H1 (cell line): ENCODE results near the gene CD81. TPM values are rescaled to one million over a fixed set of nuclear protein-coding genes. Genes with fewer than 3 reads are reported as not detected.

Experiments used
- CEBPB ChIP-seq: IDR thresholded peaks from 2 replicates; pipeline ENCODE4 v1.6.1; 2012; ENCODE audit warnings: low read depth, low read length
- CHD2 ChIP-seq: IDR thresholded peaks from 2 replicates; pipeline ENCODE4 v1.6.1; 2012; ENCODE audit warnings: low read length, improper control_type of control experiment
- CHD7 ChIP-seq: fragments of 300-600 bp; sonication (generic); IDR thresholded peaks from 2 replicates; pipeline ENCODE4 v1.7.1; 2012; ENCODE audit warnings: low read length, moderate library complexity, mild to moderate bottlenecking, inconsistent platforms; ENCODE audit not compliant: insufficient replicate concordance
- FOSL1 ChIP-seq: IDR thresholded peaks from 2 replicates; pipeline ENCODE4 v1.6.1; 2011; ENCODE audit warnings: mild to moderate bottlenecking, low read depth, low read length, moderate library complexity; ENCODE audit not compliant: insufficient read depth
- POLR2AphosphoS5 ChIP-seq: IDR thresholded peaks from 2 replicates; pipeline ENCODE4 v1.6.1; 2011; ENCODE audit warnings: low read depth, low read length
- RFX5 ChIP-seq: IDR thresholded peaks from 2 replicates; pipeline ENCODE4 v1.6.1; 2011; ENCODE audit warnings: low read depth, low read length, improper control_type of control experiment, borderline replicate concordance
- SUZ12 ChIP-seq: fragments of 200-600 bp; sonication (generic); IDR thresholded peaks from 2 replicates; pipeline ENCODE4 v1.6.1; 2012; ENCODE audit warnings: mild to moderate bottlenecking, inconsistent platforms, low read length, moderate library complexity, mixed read lengths
- TAF7 ChIP-seq: optimal IDR thresholded peaks from 2 replicates; pipeline ENCODE3; 2011; ENCODE audit warnings: low read depth, mild to moderate bottlenecking, inconsistent platforms, low read length, moderate library complexity, borderline replicate concordance
- polyA plus RNA-seq, 7 experiments: library from polyadenylated mRNA; depleted of rRNA in 3 of 7; stranded (reverse) in 5 of 7; unstranded in 2 of 7; fragments of >200 nt in 5 of 7; fragments of 200-250 nt in 2 of 7; gene quantifications; 1 replicate in 5 of 7; 2 replicates in 1 of 7; 4 replicates in 1 of 7; pipeline versions ENCODE4 v1.2.1 to v1.2.3, GENCODE V29; 2011 to 2013; ENCODE audit warnings: missing spikeins in 2 of 7, mixed read lengths in 2 of 7
- total RNA-seq: library from RNA; stranded (reverse); fragmentation: NEBNext Ultra II Directional; extraction: Animal tissue kit (Norgen Biotek cat#: 25700); gene quantifications from 2 replicates; pipeline ENCODE4 v1.2.1, GENCODE V29; 2021

Gene CD81
- total and polyA plus RNA-seq, 2 of the 8 experiments (the other 6 are each of a cell fraction or from before 2014, with no cell fraction given) = 238 to 309 TPM

GRCh38 chr11:2374456-2375201 lies 2.5 kb upstream of the CD81 start (continued):
- no peak for TF ChIP-seq CHD7
- no peak for TF ChIP-seq TAF7
- no peak for TF ChIP-seq POLR2AphosphoS5
- no peak for TF ChIP-seq RFX5
- TF ChIP-seq CEBPB = no peak
- no peak for TF ChIP-seq FOSL1
- no peak for TF ChIP-seq SUZ12
- no peak for TF ChIP-seq CHD2
